Activated naive CD4-positive, alpha-beta T cell treated with Interleukin-2 at 50 U/mL for 16 hours (primary cell): ENCODE data around the gene PPP1R12A.
"Not testable (repeated sequence)": the region's sequence is repeated elsewhere in the genome, so short reads cannot be mapped to it uniquely, and the experiment has no call there.

ENCODE experiments used
- DNase-seq: peaks from one replicate; pipeline ENCODE4 v3.0.0-alpha.2; 2020

The PPP1R12A gene

GRCh38 chr12:79891506-79892162 lies 43.3 kb downstream of the PPP1R12A start:
- DNase-seq = no peak

- no peak for DNase-seq
Measured at GRCh38 chr12:79887890-79888289, 47.0 kb downstream of the PPP1R12A start.

DNA sequence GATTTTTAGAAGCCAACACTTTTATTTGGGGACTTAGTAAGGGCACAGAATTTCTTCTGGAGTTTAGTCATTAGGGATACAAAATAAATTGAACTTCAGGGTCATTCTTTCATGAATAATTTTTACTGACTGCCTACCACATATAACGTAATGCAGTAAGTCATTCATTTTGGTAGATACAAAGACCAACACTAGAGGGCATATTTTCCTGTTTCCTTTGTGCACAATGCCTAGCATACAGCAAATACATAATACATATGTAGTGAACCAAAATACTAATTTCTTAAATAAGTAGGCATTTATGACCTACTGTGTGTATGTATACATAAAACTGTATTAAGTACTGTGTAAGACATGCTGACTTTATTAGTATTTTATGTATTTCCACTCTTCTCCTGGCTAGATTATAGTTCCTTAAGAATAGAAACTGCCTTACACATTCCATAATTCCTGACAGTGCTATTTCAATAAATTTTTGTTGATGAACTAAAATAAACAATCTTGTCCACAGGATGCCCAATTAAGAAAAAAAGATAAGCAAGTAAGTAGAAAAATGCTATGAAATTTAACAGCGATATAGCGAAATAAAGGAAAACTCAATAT lies 47.9 kb downstream of the PPP1R12A start:
- no peak for DNase-seq

DNA sequence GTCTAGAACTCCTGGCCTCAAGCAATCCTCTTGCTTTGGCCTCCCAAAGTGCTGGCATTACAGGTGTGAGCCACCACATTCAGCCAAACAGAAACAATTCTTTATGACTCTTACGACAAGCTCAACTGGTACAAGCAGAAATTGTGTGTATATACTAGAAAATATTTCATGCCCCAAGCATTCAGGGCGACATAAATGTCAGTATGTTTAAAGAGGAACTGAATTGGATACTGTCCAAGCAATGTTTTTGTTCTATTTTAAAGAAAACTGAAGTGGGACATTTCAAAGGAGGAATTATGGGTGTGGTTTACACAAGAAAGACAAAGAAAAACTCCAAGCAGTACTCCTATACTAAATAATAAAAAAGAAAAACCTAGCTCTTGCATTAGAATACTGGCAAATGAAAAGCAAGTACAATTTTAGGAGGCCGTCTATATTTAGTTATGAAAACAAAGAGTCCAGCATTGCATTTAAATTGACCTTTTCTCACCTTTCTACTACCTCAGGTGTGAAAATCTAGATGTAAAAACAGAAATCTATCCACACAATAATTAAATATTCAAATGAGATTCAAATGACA lies 48.9 kb downstream of the PPP1R12A start:
- no peak for DNase-seq

- no peak for DNase-seq
Measured at GRCh38 chr12:79884401-79885006, 50.4 kb downstream of the PPP1R12A start.

GRCh38 chr12:79883216-79883615 lies 51.7 kb downstream of the PPP1R12A start:
- no peak for DNase-seq

GRCh38 chr12:79881351-79881750 lies 53.5 kb downstream of the PPP1R12A start:
- DNase-seq = no peak

GRCh38 chr12:79878506-79878905 lies 56.4 kb downstream of the PPP1R12A start:
- not testable (repeated sequence) for DNase-seq

- DNase-seq = no peak
Measured at GRCh38 chr12:79877246-79877645, 57.7 kb downstream of the PPP1R12A start.

DNA sequence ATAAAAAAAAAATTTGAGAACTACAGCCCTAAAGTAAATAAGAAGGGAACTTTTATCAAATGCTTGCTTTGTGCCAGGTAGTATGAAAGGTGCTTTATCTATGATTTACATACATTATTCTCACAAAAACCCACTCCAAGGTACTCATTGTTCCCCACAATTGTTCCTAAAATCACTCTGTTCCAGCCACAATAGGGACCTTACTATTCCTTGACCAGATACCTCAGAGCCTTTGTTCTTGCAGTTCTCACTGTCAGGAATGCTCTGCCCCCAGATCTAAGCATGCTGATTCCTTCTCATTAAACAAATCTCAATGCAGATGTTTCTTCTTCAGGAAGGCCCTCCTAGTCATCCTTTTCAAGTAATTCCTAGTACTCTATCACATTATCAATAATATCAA lies 60.2 kb downstream of the PPP1R12A start:
- no peak for DNase-seq

DNA sequence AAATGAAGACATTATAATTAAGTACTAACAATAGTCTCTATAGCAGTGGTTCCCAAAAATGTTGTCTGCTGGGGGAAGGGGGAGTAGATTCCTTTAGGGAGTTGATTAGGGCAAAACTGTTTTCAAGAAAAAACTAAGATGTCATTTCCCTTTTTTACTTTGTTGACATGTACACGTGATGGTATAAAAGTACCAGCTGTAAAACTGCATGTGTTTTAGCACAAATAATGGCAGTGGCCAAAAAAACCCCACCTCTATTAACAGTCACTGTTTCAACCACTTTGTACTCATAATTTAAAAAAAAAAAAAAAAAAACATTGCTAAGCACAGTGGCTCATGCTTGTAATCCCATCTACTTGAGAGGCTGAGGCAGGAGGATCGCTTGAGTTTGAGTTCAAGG lies 61.7 kb downstream of the PPP1R12A start:
- no peak for DNase-seq

- DNase-seq = no peak
Measured at GRCh38 chr12:79871621-79872020, 63.3 kb downstream of the PPP1R12A start.

DNA sequence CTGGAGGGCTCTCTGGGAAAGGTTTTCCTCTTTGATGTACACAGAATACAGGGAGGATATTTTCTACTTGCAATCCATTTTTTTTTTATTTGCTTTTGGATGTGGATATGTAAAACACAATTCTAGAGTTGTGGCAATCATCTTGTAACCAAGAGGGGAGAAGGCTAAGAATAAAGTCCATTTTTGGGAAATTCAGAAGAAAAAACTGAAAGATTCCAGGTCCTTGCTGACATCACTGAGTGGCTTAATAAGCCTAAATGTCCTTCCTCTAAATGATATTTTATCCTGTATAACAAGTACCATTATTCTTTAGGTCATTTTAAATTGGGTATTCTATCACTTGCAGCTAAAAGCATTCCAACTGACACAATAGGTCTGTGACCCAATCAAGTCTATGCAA lies 64.0 kb downstream of the PPP1R12A start:
- DNase-seq = no peak

DNA sequence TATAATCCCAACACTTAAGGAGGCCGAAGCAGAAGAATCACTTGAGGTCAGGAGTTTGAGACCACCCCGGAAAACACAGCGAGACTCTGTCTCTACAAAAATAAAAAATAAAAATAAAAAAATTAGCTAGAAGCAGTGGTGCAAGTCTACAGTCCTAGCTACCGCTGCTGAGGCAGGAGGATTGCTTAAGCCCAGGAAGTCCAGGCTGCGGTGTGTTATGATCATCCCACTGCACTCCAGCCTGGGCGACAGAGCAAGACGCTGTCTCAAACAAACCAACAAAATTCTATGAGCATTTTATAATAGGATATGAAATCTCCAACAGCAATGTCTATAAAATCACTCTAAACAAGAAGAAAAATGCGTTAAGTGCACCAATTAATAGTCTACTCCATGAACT lies 75.3 kb downstream of the PPP1R12A start:
- no peak for DNase-seq

DNA sequence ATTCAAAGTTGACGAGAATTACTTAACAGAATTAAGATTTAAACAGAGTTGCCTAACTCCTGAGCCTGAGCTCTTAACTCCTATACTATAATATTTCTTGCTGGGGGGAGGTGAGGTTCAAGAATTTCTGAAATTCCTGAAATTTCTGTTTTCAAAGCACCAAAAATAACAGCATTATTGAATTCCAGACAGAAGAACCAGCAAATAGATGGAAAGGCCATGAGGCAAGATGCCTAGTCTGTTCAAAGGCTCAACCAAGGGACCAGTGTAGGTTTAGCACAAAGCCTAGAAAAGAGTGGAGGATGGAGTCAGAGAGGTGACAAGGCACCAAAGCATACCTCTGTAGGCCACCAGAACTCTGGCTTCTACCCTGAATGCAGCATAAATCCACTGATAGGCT lies 76.4 kb downstream of the PPP1R12A start:
- no peak for DNase-seq

GRCh38 chr12:79857675-79858074 lies 77.2 kb downstream of the PPP1R12A start:
- DNase-seq = no peak

- no peak for DNase-seq
Measured at GRCh38 chr12:79850610-79851299, 84.1 kb downstream of the PPP1R12A start.

- DNase-seq = no peak
Measured at GRCh38 chr12:79848339-79848738, 86.6 kb downstream of the PPP1R12A start.

- DNase-seq = no peak
Measured at GRCh38 chr12:79847417-79847816, 87.5 kb downstream of the PPP1R12A start.

DNA sequence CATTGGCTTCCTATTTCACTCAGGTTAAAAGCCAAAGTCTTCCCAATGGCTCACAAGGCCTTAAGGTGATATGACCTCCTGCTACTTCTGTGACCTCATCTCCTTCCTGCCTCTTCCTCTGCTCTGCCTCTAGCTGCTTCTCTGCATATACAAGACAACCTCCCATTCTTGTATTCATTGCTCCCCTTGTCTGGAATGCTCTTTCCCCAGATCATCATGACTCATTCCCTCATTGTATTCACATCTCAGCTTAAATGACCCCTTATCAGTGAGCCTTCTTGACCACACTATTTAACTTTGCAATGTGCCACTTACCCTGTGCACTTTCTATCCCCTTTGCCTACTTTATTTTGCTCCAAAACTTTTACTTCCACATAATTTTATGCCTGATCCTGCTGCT lies 90.2 kb downstream of the PPP1R12A start:
- no peak for DNase-seq

DNA sequence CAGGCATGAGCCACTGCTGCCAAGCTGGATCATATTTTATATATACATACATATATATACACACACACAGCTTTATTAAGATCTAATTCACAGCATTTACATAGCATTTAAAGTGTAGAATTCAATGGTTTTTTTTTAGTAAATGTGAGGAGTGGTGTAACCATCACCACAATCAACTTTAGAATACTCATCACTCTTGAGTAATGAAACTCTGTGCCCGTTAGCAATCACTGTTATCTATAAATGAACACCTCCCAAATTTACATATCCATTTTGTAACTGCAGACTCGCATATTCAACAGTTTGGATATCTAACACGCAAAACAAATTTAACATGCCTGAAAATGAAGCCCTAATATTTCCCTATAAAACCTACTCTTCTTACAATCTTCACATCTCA lies 90.9 kb downstream of the PPP1R12A start:
- no peak for DNase-seq

- DNase-seq = no peak
Measured at GRCh38 chr12:79842630-79843029, 92.3 kb downstream of the PPP1R12A start.

DNA sequence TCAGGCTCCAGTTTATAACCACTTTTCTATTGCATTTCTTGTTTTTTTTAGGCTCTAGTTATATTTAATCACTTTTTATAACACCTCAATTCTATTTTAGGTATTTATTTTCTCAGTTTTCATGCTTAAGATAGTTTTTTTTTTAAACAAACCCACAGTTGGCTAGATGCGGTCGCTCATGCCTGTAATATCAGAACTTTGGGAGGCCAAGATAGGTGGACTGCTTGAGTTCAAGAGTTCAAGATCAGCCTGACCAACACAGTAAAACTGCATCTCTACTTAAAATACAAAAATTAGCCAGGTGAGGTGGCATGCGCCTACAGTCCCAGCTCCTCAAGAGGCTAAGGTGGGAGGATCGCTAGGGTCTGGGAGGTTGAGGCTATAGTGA lies 93.0 kb downstream of the PPP1R12A start:
- DNase-seq = no peak
